GM12878 (cell line): ENCODE data around the gene PLK4. TPM values are rescaled to one million over a fixed set of nuclear protein-coding genes. Genes with fewer than 3 reads are reported as not detected.

Experiments
- ATAC-seq: fragments of 200-7000 bp; cut with Tn5 transposase; 3 replicates; pipeline ENCODE4 v1.9.1; 2020; ENCODE audit warnings: mild to moderate bottlenecking, moderate library complexity
- BruUV-seq: library from RNA; stranded (reverse); fragments of 400-500 nt; replicated peaks from 2 replicates; lab custom pipeline; 2021; lab: Mats Ljungman, UMichigan
- CTCF ChIA-PET: fragments of 300-600 bp; sonication (Branson Sonifier 250); formaldehyde crosslinking; extraction: SDS; loops from one replicate; lab custom pipeline; 2021; ENCODE audit warnings: inconsistent platforms; lab: Yijun Ruan, JAX
- POLR2A ChIA-PET: fragments of 350-600 bp; formaldehyde crosslinking; extraction: SDS; loops from one replicate; lab custom pipeline; 2021; ENCODE audit warnings: inconsistent platforms; lab: Charles Lee
- RAD21 ChIA-PET: fragments of 300-600 bp; sonication (Branson Sonifier 250); formaldehyde crosslinking; loops from one replicate; lab custom pipeline; 2023; ENCODE audit warnings: antibody characterized with exemption; ENCODE audit not compliant: unreplicated experiment; lab: Charles Lee
- SMC1A ChIA-PET: fragments of 300-600 bp; sonication (Branson Sonifier 250); formaldehyde crosslinking; loops from one replicate; lab custom pipeline; 2023; ENCODE audit not compliant: unreplicated experiment, uncharacterized antibody; lab: Charles Lee
- DNase-seq: peaks from one replicate; pipeline ENCODE4 v3.0.0-alpha.2; 2011; ENCODE audit warnings: low read depth, low spot score
- FAIRE-seq: peaks from 3 replicates; lab custom pipeline; 2011; peaks lifted over from hg19 to GRCh38; lab: Jason Lieb, UNC
- H2AFZ ChIP-seq: 2 replicates; pipeline ENCODE4 v1.6.0; 2011; ENCODE audit warnings: low read depth, low read length, control low read depth; ENCODE audit not compliant: control insufficient read depth
- H3K27ac ChIP-seq: 2 replicates; pipeline ENCODE4 v1.5.1; 2011; ENCODE audit warnings: control low read depth; ENCODE audit not compliant: control insufficient read depth, insufficient read depth
- H3K27me3 ChIP-seq, 2 experiments: replicated peaks in 1 of 2; 2 replicates each; pipeline versions ENCODE4 v1.6.0 to v1.6.1; 2011; ENCODE audit warnings: low read length in 1 of 2; ENCODE audit not compliant: control insufficient read depth in 2 of 2, insufficient read depth in 2 of 2
- H3K36me3 ChIP-seq, 2 experiments: 2 replicates each; pipeline ENCODE4 v1.5.1; 2011; ENCODE audit warnings: low read length in 1 of 2; ENCODE audit not compliant: control insufficient read depth in 2 of 2, insufficient read depth in 2 of 2
- H3K4me1 ChIP-seq: 2 replicates; pipeline ENCODE4 v1.6.1; 2011; ENCODE audit warnings: mild to moderate bottlenecking, low read length, moderate library complexity, mixed read lengths; ENCODE audit not compliant: control insufficient read depth, insufficient read depth
- H3K4me2 ChIP-seq: 2 replicates; pipeline ENCODE4 v1.6.0; 2011; ENCODE audit warnings: control low read depth; ENCODE audit not compliant: control insufficient read depth, insufficient read depth
- H3K4me3 ChIP-seq: fragments of 200-600 bp; sonication (generic); 2 replicates; pipeline ENCODE4 v1.5.1; 2016
- H3K79me2 ChIP-seq: 2 replicates; pipeline ENCODE4 v1.6.0; 2011; ENCODE audit warnings: low read length; ENCODE audit not compliant: control insufficient read depth, insufficient read depth
- H3K9ac ChIP-seq: 2 replicates; pipeline ENCODE4 v1.8.0; 2011; ENCODE audit warnings: low read length, control low read depth, mixed read lengths; ENCODE audit not compliant: control insufficient read depth, insufficient read depth
- H3K9me3 ChIP-seq: replicated peaks from 3 replicates; pipeline ENCODE4 v1.5.1; 2011; ENCODE audit warnings: mild to moderate bottlenecking, low read length; ENCODE audit not compliant: control insufficient read depth, insufficient read depth
- H4K20me1 ChIP-seq: 2 replicates; pipeline ENCODE4 v1.6.0; 2011; ENCODE audit not compliant: control insufficient read depth, insufficient read depth
- BCL11A ChIP-seq: IDR thresholded peaks from 2 replicates; pipeline ENCODE4 v1.6.1; 2011; ENCODE audit warnings: low read depth, low read length
- BCLAF1 ChIP-seq: fragments of 450-650 bp; IDR thresholded peaks from 2 replicates; pipeline ENCODE4 v1.6.1; 2017; ENCODE audit warnings: antibody characterized with exemption, mild to moderate bottlenecking, moderate library complexity
- FOS ChIP-seq: IDR thresholded peaks from 3 replicates; pipeline ENCODE4 v1.6.1; 2011; ENCODE audit warnings: borderline replicate concordance; ENCODE audit not compliant: insufficient read length; ENCODE audit errors: extremely low read depth
- ZNF592 ChIP-seq: fragments of 450-650 bp; IDR thresholded peaks from 2 replicates; pipeline ENCODE4 v1.6.1; 2017; ENCODE audit warnings: mild to moderate bottlenecking, moderate library complexity
- WGBS: methylation state at CpG from one replicate; pipeline ENCODE4 v1.1.6; 2016; ENCODE audit warnings: low lambda C conversion rate; ENCODE audit not compliant: insufficient replicate concordance, insufficient coverage; ENCODE audit errors: missing lambda C conversion rate; 5-methylcytosine and 5-hydroxymethylcytosine counted together
- in situ Hi-C: fragments of 300-500 bp; cut with MboI; formaldehyde crosslinking; loops from 9 replicates; pipeline ENCODE4 v1.14.3; 2018; ENCODE audit warnings: mixed read lengths
- intact Hi-C: fragments of 100-400 bp; cut with micrococcal nuclease; formaldehyde crosslinking; loops from one replicate; pipeline ENCODE4 v1.14.2; 2022; ENCODE audit not compliant: unreplicated experiment
- polyA plus RNA-seq, 11 experiments: library from polyadenylated mRNA; depleted of rRNA in 4 of 11; unstranded in 6 of 11; stranded (reverse) in 5 of 11; fragments of >200 nt; fragmentation: Nextera tagmentation in 4 of 11; fragmentation: Illumina TruSeq in 1 of 11; extraction: Ambion mirVana in 4 of 11; extraction: Trizol in 1 of 11; gene quantifications; 1 replicate in 1 of 11; 2 replicates in 10 of 11; pipeline versions ENCODE4 v1.2.1 to v1.2.3, GENCODE V29; 2011 to 2016; ENCODE audit warnings: inconsistent platforms in 2 of 11, missing spikeins in 2 of 11, low read depth in 1 of 11
- total RNA-seq, 4 experiments: library from RNA; depleted of rRNA in 3 of 4; stranded (reverse); fragments of >200 nt in 3 of 4; fragmentation: Illumina TruSeq in 1 of 4; extraction: Trizol in 1 of 4; gene quantifications; 2 replicates each; pipeline versions ENCODE4 v1.2.1 to v1.2.3, GENCODE V29; 2013 to 2021
- TF ChIP-seq, protein P1 (sequence below): IDR thresholded peaks from 2 replicates; pipeline ENCODE4 v1.6.1; 2011; ENCODE audit warnings: borderline replicate concordance, low read depth, mild to moderate bottlenecking, moderate library complexity, mixed read lengths, low read length; ENCODE audit not compliant: insufficient read depth; ENCODE audit errors: extremely low read length

The PLK4 gene
- total and polyA plus RNA-seq, 10 of the 15 experiments (the other 5 are each of a cell fraction or from before 2014, with no cell fraction given): 16.6 to 55.3 (median 45.8) TPM

GRCh38 chr4:127843704-127844600, 36.7 kb upstream of the PLK4 start:
- ATAC-seq (peak; percentile 29), DNase-seq (no peak), FAIRE-seq (no peak)
- Histone ChIP-seq H4K20me1 (no peaks in the 10 kb centered on the region), H3K4me3 (no peak overlapping the region), H3K9me3 (peaks cover 3% of the 10 kb centered on the region; the same call in 2 of the 3 replicates), H3K4me2 (no peak overlapping the region), H3K79me2 (no peaks in the 10 kb centered on the region), H2AFZ (no peak overlapping the region), H3K9ac (no peak overlapping the region), H3K27ac (no peak overlapping the region), H3K4me1 (no peaks in the 10 kb centered on the region), H3K36me3 (no peaks in the 10 kb centered on the region)
- intact Hi-C loops (no loop called here), in situ Hi-C loops (no loop called here)
- SMC1A ChIA-PET: interaction anchor here (1.6 kb wide), 1 partner anchor 14 kb away, joined by 3 read pairs; no protein-coding TSS in a partner anchor
- WGBS: 78% methylated on average over 12 of the region's 12 CpGs
- RAD21 ChIA-PET: no interaction called here
- BruUV-seq: no TSS peak
- POLR2A ChIA-PET: no interaction called here
- CTCF ChIA-PET: no interaction called here
- TF ChIP-seq ZNF592 (no peak), BCLAF1 (no peak), FOS (no peak), BCL11A (no peak)
- TF ChIP-seq, protein P1, sequence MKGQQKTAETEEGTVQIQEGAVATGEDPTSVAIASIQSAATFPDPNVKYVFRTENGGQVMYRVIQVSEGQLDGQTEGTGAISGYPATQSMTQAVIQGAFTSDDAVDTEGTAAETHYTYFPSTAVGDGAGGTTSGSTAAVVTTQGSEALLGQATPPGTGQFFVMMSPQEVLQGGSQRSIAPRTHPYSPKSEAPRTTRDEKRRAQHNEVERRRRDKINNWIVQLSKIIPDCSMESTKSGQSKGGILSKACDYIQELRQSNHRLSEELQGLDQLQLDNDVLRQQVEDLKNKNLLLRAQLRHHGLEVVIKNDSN: no peak
- TF ChIP-seq, all 136 proteins: peak for 0
- H3K27me3 ChIP-seq: no peaks in the 10 kb centered on the region
